Ammon's horn (tissue), 1 donor: Measurements from ENCODE around the gene CAPN2.
"Not testable (repeated sequence)": the region's sequence is repeated elsewhere in the genome, so short reads cannot be mapped to it uniquely, and the experiment has no call there.

Source experiments
- DNase-seq: peaks from one replicate; pipeline ENCODE4 v3.0.0-alpha.2; 2016; ENCODE audit warnings: low spot score

The CAPN2 gene

DNA sequence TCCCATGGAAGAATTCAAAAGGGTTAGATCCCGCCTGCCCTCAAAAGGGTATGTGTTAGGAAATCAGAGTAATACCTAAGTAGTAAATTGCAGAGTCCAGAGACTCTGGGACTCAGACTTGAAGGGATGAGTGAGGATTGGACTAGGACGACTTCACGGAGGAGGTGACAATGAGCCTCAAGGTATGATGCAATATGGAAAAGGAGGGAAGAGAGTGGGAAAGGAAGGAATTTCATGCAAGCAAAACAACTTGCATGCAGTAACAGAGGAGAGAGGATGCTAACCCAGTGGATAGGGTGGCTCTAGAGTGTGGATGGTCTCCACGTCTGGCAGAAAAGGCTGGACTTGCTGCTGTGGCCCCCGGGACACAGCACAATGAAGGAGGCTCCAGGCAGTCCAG lies 4.8 kb downstream of the CAPN2 start:
- no peak for DNase-seq

DNA sequence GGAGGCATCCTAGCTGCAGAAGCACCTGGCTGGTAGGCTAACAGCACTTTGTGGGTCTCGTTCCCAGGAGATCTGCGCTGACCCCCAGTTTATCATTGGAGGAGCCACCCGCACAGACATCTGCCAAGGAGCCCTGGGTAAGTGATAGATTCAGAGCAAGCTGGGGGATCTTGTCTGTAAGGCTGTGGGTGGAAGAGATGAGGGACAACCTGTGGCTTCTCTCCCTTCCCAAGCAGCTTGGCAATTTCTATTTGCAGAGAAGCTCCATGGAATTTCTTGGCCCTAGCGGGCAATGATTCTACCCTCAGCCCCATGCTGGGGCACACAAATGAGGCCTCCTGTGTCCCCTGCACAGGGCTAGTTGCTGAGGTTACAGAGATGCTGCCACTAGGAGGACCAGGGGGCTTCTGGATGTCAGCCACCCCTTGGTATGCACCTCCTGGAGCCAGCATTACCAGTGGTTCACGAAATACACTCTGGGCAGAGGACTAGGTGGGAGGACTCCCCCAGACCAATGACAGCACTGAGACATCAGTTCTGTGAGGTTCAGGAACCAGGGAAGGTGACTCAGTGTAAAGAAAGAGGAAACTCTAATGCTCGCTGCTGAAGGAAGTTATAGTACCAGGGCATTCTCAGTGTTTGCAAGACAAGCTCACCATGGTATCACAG lies 5.5 kb downstream of the CAPN2 start:
- no peak for DNase-seq

DNA sequence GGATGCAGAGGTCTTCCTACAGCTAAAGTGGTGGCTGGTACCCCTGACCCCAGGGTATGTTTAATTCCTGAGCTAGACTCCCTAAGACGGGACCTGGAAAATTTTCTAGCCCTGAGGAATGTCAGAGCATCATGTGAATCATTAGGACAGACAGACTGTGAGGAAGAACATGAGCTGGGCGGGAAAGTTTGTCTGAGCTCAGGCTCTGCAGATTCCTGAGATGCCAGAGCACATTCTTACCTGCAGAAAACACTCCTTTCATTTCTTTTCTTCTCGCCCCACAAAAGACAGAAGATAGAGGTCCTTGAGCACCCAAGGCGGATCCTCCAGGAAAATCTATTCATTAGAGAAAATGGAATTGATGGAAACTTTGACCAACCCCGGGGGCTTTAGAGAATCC lies 6.5 kb downstream of the CAPN2 start:
- no peak for DNase-seq

DNA sequence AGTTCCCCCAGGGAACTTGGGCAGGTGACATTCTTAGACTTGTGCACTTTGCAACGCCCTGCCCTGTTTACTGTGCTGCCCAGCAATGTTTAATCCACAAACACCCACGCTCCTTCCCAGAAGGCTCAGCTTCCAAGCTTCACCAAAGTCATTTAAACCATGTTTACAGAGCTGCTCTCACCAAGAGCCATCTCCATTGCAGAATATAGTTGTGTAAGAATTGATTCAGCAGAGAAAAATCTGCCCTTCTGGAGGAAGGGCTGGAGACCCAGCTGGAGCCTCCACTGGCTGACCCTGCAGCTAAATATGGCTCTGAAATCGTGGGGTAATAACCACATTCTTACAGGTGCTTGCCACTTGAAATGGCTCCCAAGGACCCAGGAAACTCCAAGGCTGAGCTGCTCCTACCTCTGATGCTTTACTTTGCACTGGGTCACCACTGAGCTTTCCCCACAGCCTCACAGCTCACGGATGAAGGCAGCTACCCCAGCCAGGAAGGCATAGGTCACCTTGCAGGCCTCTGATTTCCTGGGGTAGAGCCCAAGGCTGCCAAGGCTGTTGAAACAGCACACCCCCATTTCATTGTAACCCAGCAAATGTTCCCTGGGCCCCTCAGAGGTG lies 8.7 kb downstream of the CAPN2 start:
- DNase-seq = no peak

DNA sequence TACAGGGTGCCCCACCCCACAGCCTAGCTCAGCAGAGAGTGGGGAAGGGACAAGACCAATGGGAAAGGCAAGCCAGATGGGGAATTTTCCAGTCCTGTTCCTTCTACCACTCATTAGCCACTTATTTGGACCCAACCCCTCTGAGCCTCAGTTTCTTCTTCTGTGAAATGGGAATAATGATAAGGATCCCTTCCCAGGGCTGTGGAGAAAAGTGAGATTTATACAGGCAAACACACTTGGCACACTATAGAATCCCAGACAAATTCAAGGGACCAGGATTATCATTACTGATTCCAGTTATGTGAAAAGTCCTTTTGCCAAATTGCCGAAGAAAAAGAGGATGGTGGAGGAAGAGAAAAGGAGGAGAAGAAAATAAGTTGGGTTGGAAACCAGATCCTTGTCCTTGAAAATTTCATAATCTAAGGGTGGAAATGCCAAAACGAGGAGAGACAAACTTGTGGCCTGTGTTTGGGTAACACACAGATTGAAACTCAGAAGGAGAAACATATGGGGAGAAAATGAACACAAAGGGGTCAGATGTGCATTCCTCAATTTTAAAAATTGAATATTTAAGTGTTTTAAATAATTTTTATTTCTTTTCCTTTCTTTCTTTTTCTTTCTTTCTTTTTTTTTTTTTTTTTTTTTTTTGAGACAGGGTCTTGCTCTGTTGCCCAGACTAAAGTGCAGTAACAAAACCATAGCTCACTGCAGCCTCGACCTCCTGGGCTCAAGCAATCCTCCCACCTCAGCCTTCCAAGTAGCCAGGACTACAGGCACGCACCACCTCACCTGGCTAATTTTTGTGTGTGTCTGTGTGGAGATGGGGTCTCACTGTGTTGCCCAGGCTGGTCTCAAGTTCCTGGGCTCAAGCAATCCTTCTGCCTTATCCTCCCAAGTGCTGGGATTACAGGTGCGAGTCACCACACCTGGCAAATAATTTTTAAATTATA lies 9.6 kb downstream of the CAPN2 start:
- DNase-seq = no peak

DNA sequence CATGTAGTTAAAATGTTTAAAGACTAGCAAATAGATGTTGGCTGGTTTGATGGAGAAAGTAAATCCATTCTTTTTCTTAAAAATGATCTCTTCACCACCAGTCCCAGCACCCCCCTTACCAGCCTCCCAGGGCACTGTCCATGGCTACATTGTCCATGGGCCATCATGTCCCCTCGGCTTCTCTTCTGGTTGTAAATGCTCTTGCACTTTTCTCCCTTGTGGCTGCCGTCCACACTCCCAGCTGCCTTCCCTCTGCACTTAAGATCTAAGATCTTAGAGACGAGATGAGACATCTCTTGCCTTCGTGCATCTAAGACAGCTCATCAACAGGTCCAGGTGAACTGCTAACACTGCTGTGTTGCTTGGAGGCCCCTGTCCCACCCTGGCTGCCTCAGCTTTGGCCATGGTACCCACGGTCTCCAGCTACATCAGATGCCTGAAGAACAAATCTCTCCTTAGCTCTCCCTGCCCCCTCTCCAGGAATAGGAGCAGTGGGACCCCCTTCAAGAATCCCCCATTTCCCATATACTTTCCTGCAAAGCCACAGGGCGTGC lies 11.1 kb downstream of the CAPN2 start:
- no peak for DNase-seq

DNA sequence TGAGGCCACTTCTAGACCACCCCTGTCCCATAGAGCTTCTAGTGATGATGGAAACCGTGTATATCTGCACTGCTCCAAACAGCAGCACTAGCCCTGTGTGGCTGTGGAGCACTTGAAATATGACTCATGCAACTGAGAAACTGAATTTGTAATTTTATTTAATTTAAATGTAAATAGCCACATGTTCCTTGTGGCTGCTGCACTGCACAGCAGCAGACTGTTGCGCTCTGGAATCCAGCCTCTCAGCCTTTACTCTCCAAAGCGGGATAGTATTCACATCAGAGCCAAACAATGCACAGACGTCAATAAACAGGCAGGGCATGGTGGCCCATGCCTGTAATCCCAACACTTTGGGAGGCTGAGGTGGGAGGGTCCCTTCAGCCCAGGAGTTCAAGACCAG lies 12.0 kb downstream of the CAPN2 start:
- DNase-seq = no peak

DNA sequence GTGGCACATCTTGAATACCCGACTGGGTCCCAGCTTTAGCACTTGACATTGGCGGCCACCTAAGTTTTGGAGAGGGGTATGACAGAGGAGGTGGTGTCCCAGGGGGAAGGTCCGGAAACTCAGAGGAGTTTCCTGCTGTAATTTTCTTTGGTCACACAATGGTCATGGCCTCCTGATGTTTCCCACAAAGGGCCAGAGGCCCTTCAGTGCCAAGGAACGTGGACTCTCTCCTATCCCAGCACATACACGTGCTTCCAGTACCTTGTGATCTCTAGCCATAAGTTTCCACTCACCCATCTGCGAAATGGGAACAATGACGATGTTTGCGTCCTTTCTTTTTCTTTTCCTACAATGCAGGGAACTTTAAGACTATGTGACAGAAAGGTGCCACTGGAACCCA lies 13.2 kb downstream of the CAPN2 start:
- no peak for DNase-seq

DNA sequence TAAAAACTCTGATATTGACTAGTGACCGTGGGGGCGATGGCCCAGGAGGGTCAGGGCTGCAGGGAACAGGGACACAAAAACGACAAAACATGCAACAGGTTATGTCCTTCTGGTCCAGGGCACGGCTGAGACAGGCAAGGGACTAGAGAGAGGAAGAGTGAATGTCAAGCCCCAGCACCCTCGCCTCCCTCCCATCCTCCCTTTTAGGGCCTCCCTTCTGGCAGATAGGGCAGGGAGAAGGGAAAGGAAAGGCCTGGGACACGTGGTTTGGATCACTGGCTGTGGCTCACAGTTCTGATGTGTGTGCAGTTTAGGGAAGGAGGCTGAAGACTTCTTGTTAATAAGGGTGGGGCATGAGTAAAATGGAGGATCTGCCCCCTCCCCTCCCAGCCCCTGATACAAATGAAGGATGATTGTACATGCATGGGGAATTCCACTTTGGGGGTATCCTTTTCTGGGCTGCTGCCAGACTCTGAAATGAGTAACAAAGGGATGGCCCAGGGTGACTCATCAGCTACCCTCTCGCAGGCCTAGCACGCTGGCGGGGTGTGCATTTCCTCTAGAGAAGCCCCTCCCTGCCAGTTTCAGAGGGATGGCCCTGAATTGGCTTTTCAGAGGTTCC lies 14.2 kb downstream of the CAPN2 start:
- peak; percentile 60 for DNase-seq

DNA sequence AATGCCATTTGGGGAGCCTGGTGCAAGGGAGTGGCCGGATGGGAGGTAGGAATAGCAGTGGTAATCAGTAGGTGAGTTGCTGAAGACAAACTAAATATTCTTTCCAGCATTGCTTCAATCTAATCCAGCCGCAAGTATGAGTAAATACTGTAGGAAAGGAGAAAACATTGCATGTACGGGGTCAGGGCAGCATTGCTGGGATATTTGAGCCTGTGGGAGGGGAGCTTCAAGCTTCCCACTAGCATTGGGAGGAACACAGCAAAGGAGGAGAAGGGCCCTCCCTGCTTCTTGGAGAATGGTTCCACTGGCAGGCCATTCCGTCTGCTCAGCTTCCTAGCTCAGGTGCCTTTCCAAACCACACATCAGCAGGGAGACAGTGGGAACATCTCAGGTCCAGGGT lies 15.2 kb downstream of the CAPN2 start:
- no peak for DNase-seq

DNA sequence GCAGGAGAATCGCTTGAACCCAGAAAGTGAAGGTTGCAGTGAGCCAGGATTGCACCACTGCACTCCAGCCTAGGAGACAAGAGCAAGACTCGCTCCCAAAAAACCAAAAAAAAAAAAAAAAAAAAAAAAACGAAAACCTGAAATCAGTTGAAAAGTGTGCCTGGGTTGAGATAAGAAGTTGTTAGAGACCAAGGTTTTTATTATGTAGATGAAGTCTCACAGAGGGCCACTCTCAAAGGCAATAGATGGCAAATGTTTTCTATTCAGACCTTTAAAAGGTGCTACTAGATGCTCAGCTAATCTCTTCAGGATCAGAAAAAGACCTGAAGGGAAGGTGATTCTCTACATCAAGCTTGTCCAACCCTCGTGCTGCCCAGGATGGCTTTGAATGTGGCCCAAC lies 17.6 kb downstream of the CAPN2 start:
- no peak for DNase-seq

DNA sequence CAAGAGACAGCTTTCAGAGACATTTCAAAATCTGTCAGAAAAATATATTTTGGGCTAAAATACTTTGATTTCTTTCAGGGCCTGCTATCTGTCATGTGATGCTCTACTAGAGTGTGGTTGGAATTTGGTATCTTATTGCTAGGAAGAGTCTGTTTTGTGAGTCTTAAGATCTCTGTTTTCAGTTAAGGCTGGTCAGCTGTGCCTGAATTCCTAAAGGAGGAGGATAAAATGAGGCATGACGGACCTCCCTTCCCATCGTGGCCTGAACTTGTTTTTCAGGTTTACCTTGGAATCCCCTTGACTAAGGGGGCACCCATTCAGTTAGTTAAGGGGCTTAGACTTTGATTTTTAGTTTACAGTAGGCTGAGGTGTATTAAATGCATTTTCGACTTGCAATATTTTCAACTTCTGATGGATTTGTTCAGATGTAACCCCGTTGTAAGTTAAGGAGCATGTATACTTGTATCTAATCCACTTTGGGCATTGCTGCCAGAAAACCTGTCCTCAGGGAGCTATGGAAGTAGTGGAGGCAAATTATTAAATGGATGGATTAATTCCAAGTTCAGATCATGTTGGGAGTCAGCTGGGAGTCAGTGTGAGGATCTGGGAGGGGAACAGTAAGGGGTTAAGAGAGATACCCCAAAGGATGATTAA lies 18.3 kb downstream of the CAPN2 start:
- DNase-seq = no peak

DNA sequence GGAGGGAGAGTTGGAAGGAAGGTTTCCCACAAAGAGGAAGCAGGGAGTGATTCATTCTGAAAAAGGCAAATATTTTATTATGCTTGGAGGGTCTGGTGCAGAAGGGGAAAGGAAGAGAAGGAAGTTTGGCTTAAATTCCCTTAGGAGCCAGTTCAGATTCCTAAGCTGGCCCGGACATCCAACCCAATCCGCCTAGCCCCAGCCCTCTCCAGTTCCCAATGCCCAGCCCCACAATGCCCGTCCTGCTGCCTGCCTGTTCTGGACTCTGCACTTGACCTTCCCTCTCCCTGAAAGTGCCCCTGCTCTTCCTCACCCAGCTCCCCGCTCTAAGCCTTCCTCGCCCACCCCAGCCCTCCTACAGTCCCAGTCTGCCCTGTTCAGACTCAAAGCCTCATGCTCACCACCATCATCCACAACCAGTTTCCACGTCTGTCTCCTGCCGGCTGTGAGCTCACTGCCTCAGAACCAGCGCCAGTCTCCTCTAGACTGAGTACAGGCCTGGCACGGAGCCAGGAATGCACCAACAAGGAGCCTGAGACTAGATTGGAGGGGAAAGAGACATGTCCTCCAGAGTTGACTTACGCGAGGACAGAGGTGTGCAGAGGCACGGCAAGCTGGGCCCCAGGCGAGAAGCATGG lies 18.9 kb downstream of the CAPN2 start:
- DNase-seq = peak; percentile 74

DNA sequence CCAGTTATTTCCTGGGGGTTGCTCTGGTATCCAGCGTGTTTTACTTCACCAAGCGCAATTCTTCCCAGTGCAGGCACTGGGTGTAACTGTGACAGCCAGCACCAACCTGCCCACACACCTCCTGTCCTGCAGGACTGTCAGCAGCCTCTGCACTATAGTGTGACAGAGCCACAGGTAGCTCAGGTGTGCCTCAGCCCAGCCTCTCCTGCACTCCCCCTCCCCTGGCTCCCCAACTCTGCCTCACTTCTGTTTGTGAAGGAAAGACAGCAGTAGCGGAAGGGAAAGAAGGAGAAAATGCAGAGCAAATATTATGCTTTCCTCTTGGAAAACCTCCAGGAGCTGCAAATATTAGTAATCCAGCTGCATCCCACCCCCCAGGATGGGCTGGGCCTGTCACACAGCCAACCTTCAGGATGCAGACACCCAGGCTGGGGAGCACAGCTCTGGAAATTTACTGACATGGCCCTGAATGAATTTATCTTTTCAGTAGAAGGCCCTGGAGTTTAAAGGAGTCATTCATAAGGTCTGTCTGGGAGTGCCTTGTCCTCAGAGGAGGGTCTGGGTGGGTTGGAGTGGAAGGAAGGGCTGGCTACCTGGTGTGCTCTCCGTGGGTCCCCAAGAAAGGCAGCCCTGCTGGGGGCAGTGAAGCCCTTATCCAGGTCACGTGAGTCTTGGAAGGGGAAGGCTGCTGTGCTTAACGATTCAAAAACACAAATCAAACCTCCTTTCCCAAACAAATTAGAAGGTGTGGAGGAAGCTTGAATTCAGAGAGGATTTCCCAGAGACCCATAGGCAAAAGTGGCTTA lies 20.9 kb downstream of the CAPN2 start:
- peak; percentile 47 for DNase-seq

DNA sequence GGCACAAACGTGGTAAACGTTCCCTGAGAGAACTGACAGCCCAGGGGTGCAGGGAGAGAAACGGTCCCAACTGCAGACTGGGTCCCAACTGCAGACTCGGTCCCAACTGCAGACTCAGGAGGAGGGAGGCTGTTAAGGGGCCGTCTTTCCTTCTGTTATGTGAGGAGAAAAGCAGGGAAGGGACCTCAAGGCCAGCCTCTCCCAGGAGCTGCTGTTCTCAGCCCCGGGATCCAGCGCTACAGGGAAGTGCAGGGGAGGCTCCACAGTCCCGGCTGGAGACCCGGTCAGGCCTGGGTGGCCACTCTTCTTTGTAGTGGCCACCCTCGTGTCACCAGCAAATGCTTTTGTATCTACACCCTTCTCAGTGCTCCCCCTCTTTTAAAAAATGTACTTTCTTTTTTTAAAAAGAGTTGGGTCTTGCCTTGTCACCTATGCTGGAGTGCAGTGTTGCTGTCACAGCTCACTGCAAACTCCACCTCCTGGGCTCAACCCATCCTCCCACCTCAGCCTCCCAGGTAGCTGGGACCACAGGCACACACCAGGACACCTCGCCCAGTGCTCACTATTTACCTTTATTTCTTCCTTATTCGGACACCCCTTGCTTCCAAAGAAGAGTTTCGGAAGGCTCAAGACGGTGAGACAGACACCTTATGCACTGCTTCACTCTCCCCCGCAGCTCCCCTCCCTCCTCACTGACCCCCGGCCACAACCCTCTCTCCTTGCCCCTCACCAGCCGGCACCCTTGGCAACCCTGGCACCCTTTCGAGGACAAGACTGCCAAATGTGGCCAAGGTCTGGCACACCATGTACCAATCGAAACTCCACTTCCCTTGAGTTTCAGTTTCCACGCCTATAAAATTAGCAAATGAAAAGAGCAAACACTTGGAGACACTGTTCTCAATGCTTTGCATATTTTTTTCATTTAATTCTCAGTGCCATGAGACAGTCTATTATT lies 21.8 kb downstream of the CAPN2 start:
- peak; percentile 71 for DNase-seq

DNA sequence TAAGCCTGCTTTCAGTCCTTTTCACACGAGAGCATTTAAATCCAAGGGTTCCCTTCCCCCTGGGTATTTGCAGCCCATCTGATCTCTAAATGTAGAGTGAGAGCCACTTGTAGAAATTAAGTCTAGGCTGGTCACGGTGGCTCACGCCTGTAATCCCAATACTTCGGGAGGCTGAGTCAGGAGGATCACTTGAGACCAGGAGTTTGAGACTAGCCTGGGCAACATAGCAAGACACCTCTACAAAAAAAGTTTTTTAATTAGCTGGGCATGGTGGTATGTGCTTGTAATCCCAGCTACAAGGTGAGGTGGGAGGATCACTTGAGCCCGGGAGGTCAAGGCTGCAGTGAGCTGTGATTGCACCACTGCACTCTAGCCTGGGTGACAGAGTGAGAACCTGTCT lies 24.3 kb downstream of the CAPN2 start:
- DNase-seq = not testable (repeated sequence)

DNA sequence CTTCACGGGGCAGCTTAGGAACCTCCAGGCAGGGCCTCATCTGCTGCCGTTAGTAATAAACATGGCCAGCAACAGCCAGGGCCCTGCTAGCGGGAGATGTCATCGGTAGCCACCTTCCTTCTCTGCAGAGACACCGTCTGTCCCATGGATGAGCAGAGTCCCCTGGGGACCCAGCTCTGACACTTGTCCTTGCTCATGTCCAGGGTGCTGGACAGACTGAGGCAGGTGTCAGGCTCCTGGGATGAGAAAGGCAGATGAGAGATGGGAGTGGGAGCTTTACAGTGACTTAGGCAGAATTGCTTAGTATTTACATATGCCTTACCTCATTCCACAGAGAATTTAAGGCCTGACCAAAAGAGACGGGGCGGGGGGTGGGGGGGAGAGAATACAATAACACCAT lies 25.0 kb downstream of the CAPN2 start:
- no peak for DNase-seq

DNA sequence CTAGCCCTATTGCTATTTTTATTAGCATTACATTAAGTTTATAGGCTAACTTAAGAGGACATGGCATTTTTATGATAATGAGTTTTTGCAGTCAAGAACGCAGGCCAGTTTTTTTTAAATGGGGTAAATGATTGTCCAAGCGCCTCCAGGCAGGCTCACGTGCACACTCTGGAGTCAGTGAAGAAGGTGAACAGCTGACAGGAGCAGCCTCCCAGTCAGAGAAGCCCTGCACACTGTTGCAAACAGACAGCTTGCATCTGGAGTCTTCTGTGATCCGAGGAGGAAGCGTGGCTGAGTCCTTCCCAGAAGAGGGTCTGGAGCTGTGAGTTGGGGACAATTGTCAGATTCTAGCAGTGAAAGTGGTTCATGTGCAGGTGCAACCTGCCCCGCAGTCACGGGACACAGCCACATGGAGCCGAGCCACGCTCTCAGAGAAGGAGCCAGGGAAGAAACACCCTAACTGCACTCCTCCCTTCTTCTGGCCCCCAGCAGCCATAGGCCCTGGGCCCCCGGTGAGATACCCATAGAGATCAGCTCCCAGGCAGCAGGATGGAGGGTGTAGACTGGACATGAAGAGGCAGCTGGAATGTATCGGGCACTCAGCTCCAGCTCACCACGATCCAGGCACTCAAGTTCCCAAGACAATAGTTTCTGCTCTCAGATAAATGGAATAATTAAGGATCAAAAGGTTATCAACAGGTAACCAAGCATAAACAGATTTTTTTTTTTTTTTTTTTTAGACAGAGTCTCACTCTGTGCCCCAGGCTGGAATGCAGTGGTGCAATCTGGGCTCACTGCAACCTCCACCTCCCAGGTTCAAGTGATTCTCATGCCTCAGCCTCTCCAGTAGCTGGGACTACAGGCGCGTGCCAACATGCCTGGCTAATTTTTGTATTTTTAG lies 26.4 kb downstream of the CAPN2 start:
- DNase-seq = no peak
